ENCODE measurements around the gene IGLL1. TPM values are rescaled to one million over a fixed set of nuclear protein-coding genes. Genes with fewer than 3 reads are reported as not detected.

Gene IGLL1
- total RNA-seq, 1 donor from 2014 or later = not detected

DNA sequence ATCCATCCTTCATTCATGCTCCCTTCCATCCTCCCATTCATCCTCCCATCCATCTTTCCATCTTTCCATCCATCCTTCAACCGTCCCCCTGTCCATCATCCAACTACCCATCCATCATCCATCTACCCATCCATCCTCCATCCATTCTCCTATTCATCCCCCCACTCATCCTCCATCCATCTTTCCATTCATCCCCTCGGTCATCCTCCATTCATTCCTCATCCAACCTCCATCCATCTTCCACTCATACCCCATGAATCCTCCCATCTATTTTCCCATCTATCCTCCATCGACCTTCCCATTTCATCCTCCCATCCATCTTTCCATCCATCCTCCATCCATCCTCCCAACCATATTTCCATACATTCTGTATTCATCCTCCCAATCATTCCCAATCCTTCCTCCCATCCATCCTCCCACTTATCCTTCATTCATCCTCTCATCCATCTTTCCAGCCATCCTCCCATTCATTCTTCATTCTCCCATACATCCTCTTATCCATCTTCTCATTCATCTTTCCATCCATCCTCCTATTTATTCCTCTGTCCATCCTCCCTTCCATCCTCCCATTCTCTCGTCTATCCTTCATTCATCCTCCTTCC is 29.9 kb downstream of the IGLL1 start:
- Histone ChIP-seq H3K27ac (ENCODE audit: low read depth, low read length) (no peak overlapping the region), H3K79me2 (ENCODE audit: insufficient read depth, low read length) (no peaks in the 10 kb centered on the region), H2AFZ (ENCODE audit: low read depth, low read length) (no peak overlapping the region), H3K9ac (ENCODE audit: low read length) (no peak overlapping the region), H3K4me3 (ENCODE audit: insufficient read depth, low read depth, low read length) (no peak overlapping the region), H3K36me3 (ENCODE audit: insufficient read depth, low read length) (no peaks in the 10 kb centered on the region), H3K4me2 (ENCODE audit: low read length) (no peak overlapping the region), H3K9me3 (ENCODE audit: insufficient read depth, low read depth, low read length) (peaks cover 5% of the 10 kb centered on the region), H3K4me1 (ENCODE audit: insufficient read depth, low read length) (no peaks in the 10 kb centered on the region), H3K27me3 (ENCODE audit: insufficient read depth, low read length) (peaks cover 2% of the 10 kb centered on the region), H4K20me1 (ENCODE audit: insufficient read depth, low read length) (no peaks in the 10 kb centered on the region)
- no peak for TF ChIP-seq EZH2 (IDR thresholded peaks at IDR 0.05; ENCODE audit: insufficient read depth, low read length)
- TF ChIP-seq, protein P1, sequence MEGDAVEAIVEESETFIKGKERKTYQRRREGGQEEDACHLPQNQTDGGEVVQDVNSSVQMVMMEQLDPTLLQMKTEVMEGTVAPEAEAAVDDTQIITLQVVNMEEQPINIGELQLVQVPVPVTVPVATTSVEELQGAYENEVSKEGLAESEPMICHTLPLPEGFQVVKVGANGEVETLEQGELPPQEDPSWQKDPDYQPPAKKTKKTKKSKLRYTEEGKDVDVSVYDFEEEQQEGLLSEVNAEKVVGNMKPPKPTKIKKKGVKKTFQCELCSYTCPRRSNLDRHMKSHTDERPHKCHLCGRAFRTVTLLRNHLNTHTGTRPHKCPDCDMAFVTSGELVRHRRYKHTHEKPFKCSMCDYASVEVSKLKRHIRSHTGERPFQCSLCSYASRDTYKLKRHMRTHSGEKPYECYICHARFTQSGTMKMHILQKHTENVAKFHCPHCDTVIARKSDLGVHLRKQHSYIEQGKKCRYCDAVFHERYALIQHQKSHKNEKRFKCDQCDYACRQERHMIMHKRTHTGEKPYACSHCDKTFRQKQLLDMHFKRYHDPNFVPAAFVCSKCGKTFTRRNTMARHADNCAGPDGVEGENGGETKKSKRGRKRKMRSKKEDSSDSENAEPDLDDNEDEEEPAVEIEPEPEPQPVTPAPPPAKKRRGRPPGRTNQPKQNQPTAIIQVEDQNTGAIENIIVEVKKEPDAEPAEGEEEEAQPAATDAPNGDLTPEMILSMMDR (IDR thresholded peaks at IDR 0.05; ENCODE audit: insufficient read depth, low read depth, low read length) = no peak
- H3K36me3 Mint-ChIP-seq (ENCODE audit: low read depth, unreplicated experiment) = peaks cover 1% of the 10 kb centered on the region
- peaks cover 12% of the 10 kb centered on the region for H3K27me3 Mint-ChIP-seq (ENCODE audit: low read depth, unreplicated experiment)
- H3K4me3 Mint-ChIP-seq (ENCODE audit: unreplicated experiment) = no peak overlapping the region
- DNase-seq (ENCODE audit: low read depth) = no peak
- H3K9me3 Mint-ChIP-seq (ENCODE audit: unreplicated experiment) = peaks cover 14% of the 10 kb centered on the region
- H3K4me1 Mint-ChIP-seq (ENCODE audit: low read depth, unreplicated experiment) = no peaks in the 10 kb centered on the region
- FAIRE-seq = no peak
- no peak overlapping the region for H3K27ac Mint-ChIP-seq (ENCODE audit: unreplicated experiment)

DNA sequence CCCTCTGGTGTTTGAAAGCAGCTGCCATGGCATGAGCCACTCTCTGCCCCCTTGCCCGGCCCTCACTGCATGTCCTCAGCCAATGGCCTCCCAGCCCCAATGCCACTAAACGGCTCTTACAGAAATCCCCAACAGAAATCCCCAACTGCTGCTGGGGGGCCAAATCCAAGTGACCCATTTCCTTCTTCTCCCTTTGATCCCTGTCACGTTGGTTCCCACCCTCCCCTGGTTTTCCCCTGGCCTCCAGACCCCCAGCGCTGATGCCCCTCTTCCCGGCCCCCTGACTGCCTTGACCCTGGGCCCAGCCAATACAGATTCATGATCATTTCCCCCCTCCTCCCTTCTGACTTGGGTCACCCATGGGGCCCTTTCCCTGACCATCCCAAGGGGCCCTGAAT is 30.9 kb downstream of the IGLL1 start:
- TF ChIP-seq, protein P1 (IDR thresholded peaks at IDR 0.05; ENCODE audit: insufficient read depth, low read depth, low read length) = no peak
- no peak for TF ChIP-seq EZH2 (IDR thresholded peaks at IDR 0.05; ENCODE audit: insufficient read depth, low read length)
- Mint-ChIP-seq H3K27me3 (ENCODE audit: low read depth, unreplicated experiment) (peaks cover 15% of the 10 kb centered on the region), H3K27ac (ENCODE audit: unreplicated experiment) (no peak overlapping the region), H3K9me3 (ENCODE audit: unreplicated experiment) (peaks cover 14% of the 10 kb centered on the region), H3K4me3 (ENCODE audit: unreplicated experiment) (no peak overlapping the region), H3K36me3 (ENCODE audit: low read depth, unreplicated experiment) (peaks cover 1% of the 10 kb centered on the region), H3K4me1 (ENCODE audit: low read depth, unreplicated experiment) (no peaks in the 10 kb centered on the region)
- Histone ChIP-seq H4K20me1 (ENCODE audit: insufficient read depth, low read length) (no peaks in the 10 kb centered on the region), H3K27ac (ENCODE audit: low read depth, low read length) (no peak overlapping the region), H3K4me2 (ENCODE audit: low read length) (no peak overlapping the region), H3K27me3 (ENCODE audit: insufficient read depth, low read length) (peaks cover 4% of the 10 kb centered on the region), H3K9me3 (ENCODE audit: insufficient read depth, low read depth, low read length) (peaks cover 5% of the 10 kb centered on the region), H2AFZ (ENCODE audit: low read depth, low read length) (no peak overlapping the region), H3K4me1 (ENCODE audit: insufficient read depth, low read length) (no peaks in the 10 kb centered on the region), H3K9ac (ENCODE audit: low read length) (no peak overlapping the region), H3K36me3 (ENCODE audit: insufficient read depth, low read length) (no peaks in the 10 kb centered on the region), H3K79me2 (ENCODE audit: insufficient read depth, low read length) (no peaks in the 10 kb centered on the region), H3K4me3 (ENCODE audit: insufficient read depth, low read depth, low read length) (no peak overlapping the region)
- DNase-seq (ENCODE audit: low read depth) = no peak
- no peak for FAIRE-seq

DNA sequence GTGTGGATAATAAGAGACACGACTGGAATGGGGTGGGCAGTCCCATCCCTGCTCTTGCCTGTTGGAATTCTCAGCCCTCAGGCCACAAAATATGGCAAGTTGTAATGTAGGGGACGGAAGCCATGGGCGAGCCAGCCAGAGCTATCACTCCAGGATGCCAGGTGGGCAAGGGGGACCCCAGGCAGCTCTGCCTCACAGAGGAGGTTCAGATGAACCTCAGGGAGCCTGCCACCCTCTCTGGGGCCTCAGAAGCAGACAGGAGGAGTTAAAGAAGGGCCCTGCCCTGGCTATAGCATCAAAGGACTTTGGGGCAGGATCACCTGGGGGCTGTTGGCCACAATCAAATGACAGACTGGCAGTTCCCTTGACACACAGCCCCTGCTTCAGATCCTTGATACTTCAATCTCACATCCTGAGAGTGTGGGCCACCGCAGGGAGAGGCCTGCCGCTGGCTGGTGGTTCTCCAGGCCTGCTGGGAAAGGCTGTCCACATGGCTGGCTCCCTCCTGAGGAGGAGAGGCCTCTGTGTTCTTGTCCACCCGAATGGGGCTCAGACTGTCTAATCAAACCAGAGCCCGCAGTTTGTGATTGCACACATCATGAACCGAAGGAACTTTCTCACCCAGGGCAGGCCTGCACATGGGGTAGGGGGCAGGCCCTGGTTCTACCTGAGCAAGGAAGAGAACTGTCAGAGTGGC is 31.4 kb downstream of the IGLL1 start:
- Mint-ChIP-seq H3K4me3 (ENCODE audit: unreplicated experiment) (no peak overlapping the region), H3K36me3 (ENCODE audit: low read depth, unreplicated experiment) (peaks cover 1% of the 10 kb centered on the region), H3K9me3 (ENCODE audit: unreplicated experiment) (peaks cover 14% of the 10 kb centered on the region), H3K27ac (ENCODE audit: unreplicated experiment) (no peak overlapping the region), H3K4me1 (ENCODE audit: low read depth, unreplicated experiment) (no peaks in the 10 kb centered on the region), H3K27me3 (ENCODE audit: low read depth, unreplicated experiment) (peaks cover 15% of the 10 kb centered on the region)
- no peak for TF ChIP-seq EZH2 (IDR thresholded peaks at IDR 0.05; ENCODE audit: insufficient read depth, low read length)
- TF ChIP-seq, protein P1 (IDR thresholded peaks at IDR 0.05; ENCODE audit: insufficient read depth, low read depth, low read length) = no peak
- peaks cover 5% of the 10 kb centered on the region for H3K9me3 ChIP-seq (ENCODE audit: insufficient read depth, low read depth, low read length)
- peaks cover 4% of the 10 kb centered on the region for H3K27me3 ChIP-seq (ENCODE audit: insufficient read depth, low read length)
- DNase-seq (ENCODE audit: low read depth) = no peak
- H3K27ac ChIP-seq (ENCODE audit: low read depth, low read length) = no peak overlapping the region
- no peaks in the 10 kb centered on the region for H3K4me1 ChIP-seq (ENCODE audit: insufficient read depth, low read length)
- H4K20me1 ChIP-seq (ENCODE audit: insufficient read depth, low read length) = no peaks in the 10 kb centered on the region
- no peaks in the 10 kb centered on the region for H3K36me3 ChIP-seq (ENCODE audit: insufficient read depth, low read length)
- no peaks in the 10 kb centered on the region for H3K79me2 ChIP-seq (ENCODE audit: insufficient read depth, low read length)
- H3K9ac ChIP-seq (ENCODE audit: low read length) = no peak overlapping the region
- no peak overlapping the region for H3K4me2 ChIP-seq (ENCODE audit: low read length)
- FAIRE-seq = no peak
- H2AFZ ChIP-seq (ENCODE audit: low read depth, low read length) = no peak overlapping the region
- no peak overlapping the region for H3K4me3 ChIP-seq (ENCODE audit: insufficient read depth, low read depth, low read length)
